Measurements from ENCODE around the gene MMP28.
"Not testable (repeated sequence)": the region's sequence is repeated elsewhere in the genome, so short reads cannot be mapped to it uniquely, and the experiment has no call there.

The MMP28 gene

GRCh38 chr17:35765756-35766488 lies 29.5 kb downstream of the MMP28 start:
- no peak for DNase-seq (ENCODE audit: low read depth)

- DNase-seq (ENCODE audit: low read depth), result no peak
These were observed 30.2 kb downstream of the MMP28 start for GRCh38 chr17:35765086-35765710.

GRCh38 chr17:35764123-35764991 lies 31.1 kb downstream of the MMP28 start:
- peak; percentile 78 for DNase-seq (ENCODE audit: low read depth)

- no peak for DNase-seq (ENCODE audit: low read depth)
These were observed 31.7 kb downstream of the MMP28 start for GRCh38 chr17:35763767-35764122.

- no peak for DNase-seq (ENCODE audit: low read depth)
These were observed 33.8 kb downstream of the MMP28 start for GRCh38 chr17:35761601-35762000.

- no peak for DNase-seq (ENCODE audit: low read depth)
These were observed 34.9 kb downstream of the MMP28 start, which contains the start of gene C17orf50 for GRCh38 chr17:35760587-35760986. Gene C17orf50 (plus strand): TSS chr17:35760887. CDS start chr17:35760942, 55 bp downstream.

GRCh38 chr17:35757243-35757642 lies 38.2 kb downstream of the MMP28 start:
- DNase-seq (ENCODE audit: low read depth), result no peak

- DNase-seq (ENCODE audit: low read depth), result no peak
These were observed 42.3 kb downstream of the MMP28 start, which contains the start of gene GAS2L2 for GRCh38 chr17:35752945-35753764. Gene GAS2L2 (minus strand): TSS chr17:35753239. CDS start chr17:35752850, 389 bp downstream.

GRCh38 chr17:35752471-35752870 lies 43.0 kb downstream of the MMP28 start:
- no peak for DNase-seq (ENCODE audit: low read depth)

- DNase-seq (ENCODE audit: low read depth), result not testable (repeated sequence)
These were observed 43.9 kb downstream of the MMP28 start for GRCh38 chr17:35751541-35751940.

- DNase-seq (ENCODE audit: low read depth), result no peak
These were observed 44.7 kb downstream of the MMP28 start for GRCh38 chr17:35750526-35751395.

GRCh38 chr17:35749560-35750412 lies 45.7 kb downstream of the MMP28 start:
- DNase-seq (ENCODE audit: low read depth), result no peak

GRCh38 chr17:35748979-35749378 lies 46.5 kb downstream of the MMP28 start:
- no peak for DNase-seq (ENCODE audit: low read depth)

GRCh38 chr17:35748341-35748841 lies 47.0 kb downstream of the MMP28 start:
- no peak for DNase-seq (ENCODE audit: low read depth)

- peak; percentile 71 for DNase-seq (ENCODE audit: low read depth)
These were observed 47.9 kb downstream of the MMP28 start for GRCh38 chr17:35747540-35748017.

GRCh38 chr17:35745749-35746320 lies 49.6 kb downstream of the MMP28 start:
- DNase-seq (ENCODE audit: low read depth), result no peak

- DNase-seq (ENCODE audit: low read depth), result no peak
These were observed 50.2 kb downstream of the MMP28 start for GRCh38 chr17:35745246-35745645.

- DNase-seq (ENCODE audit: low read depth), result no peak
These were observed 50.6 kb downstream of the MMP28 start for GRCh38 chr17:35744830-35745229.

All from activated T-cell treated with anti-CD3 and anti-CD28 coated beads for 1 hour (primary cell).